GM10248 (cell line): Measurements from ENCODE around the gene PDCD6IP.

Experiments used
- CTCF ChIA-PET: fragments of 300-600 bp; sonication (Branson Sonifier 250); formaldehyde crosslinking; extraction: SDS; loops from one replicate; lab custom pipeline; 2021; ENCODE audit warnings: antibody characterized with exemption; lab: Yijun Ruan, JAX
- POLR2A ChIA-PET: fragments of 350-650 bp; sonication (Branson Sonifier 250); formaldehyde crosslinking; extraction: SDS; loops from one replicate; lab custom pipeline; 2020; ENCODE audit warnings: antibody characterized with exemption; lab: Yijun Ruan, JAX
- DNase-seq: peaks from one replicate; pipeline ENCODE4 v3.0.0; 2012; ENCODE audit errors: extremely low spot score
- TF ChIP-seq, protein P1 (sequence below): IDR thresholded peaks from 2 replicates; pipeline ENCODE4 v1.5.1; 2012; ENCODE audit warnings: mild to moderate bottlenecking, low read depth; ENCODE audit errors: extremely low read depth, missing control alignments, control extremely low read depth

PDCD6IP gene

DNA sequence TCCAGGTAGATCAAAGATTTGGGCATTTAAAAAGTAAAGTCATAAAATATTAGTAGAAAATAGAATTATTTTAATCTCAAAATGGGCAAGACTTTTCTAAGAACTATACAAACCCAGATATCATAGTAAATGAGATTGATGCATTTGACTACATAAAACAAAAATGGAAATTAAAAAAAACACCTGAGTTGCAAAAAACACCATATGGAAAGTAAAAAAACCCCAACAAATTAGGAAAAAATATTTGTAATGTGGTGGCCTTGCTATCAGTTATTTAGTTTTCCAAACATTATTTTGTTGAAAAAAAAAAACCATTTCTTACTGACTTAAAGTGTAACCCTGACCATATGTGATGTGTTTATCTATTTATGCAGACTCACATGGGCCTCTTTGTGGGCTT, 97.2 kb downstream of the PDCD6IP start:
- TF ChIP-seq, protein P1, sequence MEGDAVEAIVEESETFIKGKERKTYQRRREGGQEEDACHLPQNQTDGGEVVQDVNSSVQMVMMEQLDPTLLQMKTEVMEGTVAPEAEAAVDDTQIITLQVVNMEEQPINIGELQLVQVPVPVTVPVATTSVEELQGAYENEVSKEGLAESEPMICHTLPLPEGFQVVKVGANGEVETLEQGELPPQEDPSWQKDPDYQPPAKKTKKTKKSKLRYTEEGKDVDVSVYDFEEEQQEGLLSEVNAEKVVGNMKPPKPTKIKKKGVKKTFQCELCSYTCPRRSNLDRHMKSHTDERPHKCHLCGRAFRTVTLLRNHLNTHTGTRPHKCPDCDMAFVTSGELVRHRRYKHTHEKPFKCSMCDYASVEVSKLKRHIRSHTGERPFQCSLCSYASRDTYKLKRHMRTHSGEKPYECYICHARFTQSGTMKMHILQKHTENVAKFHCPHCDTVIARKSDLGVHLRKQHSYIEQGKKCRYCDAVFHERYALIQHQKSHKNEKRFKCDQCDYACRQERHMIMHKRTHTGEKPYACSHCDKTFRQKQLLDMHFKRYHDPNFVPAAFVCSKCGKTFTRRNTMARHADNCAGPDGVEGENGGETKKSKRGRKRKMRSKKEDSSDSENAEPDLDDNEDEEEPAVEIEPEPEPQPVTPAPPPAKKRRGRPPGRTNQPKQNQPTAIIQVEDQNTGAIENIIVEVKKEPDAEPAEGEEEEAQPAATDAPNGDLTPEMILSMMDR, result no peak
- CTCF ChIA-PET, result interaction anchor here (5.5 kb wide), 1 partner anchor 12 kb away, joined by 26 read pairs; no protein-coding TSS in a partner anchor
- POLR2A ChIA-PET, result no interaction called here
- DNase-seq, result no peak

DNA sequence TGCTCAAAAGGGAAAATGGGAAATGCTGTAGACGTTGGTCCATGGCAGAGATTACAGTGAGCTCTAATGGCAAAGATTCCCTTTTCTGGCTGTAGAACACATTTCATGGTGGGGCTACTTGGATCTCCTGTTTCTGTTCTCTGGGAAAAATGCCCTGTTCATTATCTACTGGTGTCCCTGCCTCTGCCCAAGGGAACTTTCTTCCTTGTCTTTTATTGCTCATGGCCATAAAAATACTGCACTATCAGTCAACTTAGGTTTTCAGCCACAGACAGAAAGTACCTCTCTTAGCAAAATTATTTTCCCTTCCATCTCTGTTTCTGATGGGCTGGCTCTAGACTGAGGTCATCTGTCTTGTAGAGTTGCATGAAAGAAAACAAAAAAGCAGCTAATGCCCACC, 98.9 kb downstream of the PDCD6IP start:
- POLR2A ChIA-PET, result no interaction called here
- CTCF ChIA-PET, result interaction anchor here (1.4 to 5.5 kb wide), 2 partner anchors 14 to 16 kb away, joined by 5 to 26 read pairs; no protein-coding TSS in a partner anchor
- DNase-seq, result no peak
- TF ChIP-seq, protein P1, result no peak

DNA sequence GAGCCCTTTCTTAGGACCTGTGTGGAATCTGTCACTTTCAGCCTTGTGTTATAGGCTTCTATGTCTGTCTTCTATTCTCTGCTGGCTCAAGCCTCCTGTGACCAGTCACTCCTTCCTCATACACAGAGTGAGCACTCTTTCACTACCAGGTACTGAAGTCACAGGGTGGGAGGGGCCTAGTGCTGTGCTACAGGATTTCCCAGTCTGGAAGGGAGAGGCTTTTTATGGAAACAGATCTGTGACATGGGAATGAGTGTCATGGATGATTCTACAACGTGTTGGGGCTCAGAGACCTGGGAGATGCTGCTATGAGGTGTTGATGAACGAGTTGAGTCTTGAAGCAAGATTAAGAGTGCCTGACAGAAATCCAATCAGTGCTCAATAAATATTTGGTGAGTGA, 100.5 kb downstream of the PDCD6IP start:
- ChIA-PET CTCF (interaction anchor here (5.5 kb wide), 1 partner anchor 15 kb away, joined by 26 read pairs; no protein-coding TSS in a partner anchor), POLR2A (no interaction called here)
- TF ChIP-seq, protein P1, result no peak
- no peak for DNase-seq

DNA sequence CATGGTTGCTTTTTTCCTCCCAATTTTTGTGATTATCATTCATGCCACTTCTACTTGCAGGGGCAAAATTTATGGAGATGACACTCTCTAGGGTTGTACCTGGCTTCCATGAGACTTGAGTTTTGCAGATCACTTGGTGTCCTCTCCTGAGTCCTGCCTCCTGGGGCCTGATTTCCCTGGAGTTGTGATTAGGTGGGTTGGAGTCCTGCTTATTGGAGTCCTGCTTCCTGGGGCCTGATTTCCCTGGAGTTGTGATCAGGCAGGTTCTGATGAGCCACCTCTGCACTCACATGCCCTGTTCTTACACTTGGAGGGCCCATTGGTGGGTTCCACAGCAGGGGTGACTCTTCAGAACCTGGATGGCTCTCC, 102.0 kb downstream of the PDCD6IP start:
- ChIA-PET CTCF (interaction anchor here (5.5 kb wide), 1 partner anchor 17 kb away, joined by 26 read pairs; no protein-coding TSS in a partner anchor), POLR2A (no interaction called here)
- TF ChIP-seq, protein P1, result no peak
- DNase-seq, result no peak

DNA sequence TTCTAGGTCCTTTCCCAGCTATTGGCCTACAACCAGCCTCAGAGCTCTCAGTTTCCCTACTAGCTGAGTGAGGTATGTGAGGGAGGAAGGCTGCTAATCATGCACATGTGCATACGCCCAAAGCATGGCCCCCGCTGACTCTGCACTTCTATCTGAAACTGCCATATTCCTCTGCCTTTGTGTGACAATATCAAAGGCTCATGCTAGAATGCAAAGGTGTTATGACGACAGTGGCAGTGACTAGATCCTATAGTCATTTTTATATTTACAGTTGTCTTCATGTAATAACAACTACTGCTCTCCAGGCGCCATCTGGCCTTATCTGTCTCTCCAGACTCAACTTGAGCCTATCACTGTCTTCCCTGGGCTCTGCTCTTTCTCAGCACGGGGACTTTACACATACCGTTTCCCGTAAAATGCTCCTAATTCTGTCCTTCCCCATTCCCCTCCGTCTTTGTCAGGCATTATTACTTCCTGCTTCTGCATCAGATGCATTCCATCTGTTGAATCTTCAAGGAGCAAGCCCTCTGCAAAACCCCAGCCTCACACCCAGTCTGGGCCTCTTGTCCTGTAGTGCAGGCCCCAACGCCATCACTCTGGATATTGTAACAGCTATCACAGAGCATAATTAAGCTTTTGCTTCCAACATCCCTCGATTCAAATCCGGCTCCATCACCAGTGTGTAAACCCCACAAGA, 102.5 kb downstream of the PDCD6IP start:
- TF ChIP-seq, protein P1, result no peak
- POLR2A ChIA-PET, result no interaction called here
- CTCF ChIA-PET, result interaction anchor here (5.5 kb wide), 1 partner anchor 17 kb away, joined by 26 read pairs; no protein-coding TSS in a partner anchor
- no peak for DNase-seq

DNA sequence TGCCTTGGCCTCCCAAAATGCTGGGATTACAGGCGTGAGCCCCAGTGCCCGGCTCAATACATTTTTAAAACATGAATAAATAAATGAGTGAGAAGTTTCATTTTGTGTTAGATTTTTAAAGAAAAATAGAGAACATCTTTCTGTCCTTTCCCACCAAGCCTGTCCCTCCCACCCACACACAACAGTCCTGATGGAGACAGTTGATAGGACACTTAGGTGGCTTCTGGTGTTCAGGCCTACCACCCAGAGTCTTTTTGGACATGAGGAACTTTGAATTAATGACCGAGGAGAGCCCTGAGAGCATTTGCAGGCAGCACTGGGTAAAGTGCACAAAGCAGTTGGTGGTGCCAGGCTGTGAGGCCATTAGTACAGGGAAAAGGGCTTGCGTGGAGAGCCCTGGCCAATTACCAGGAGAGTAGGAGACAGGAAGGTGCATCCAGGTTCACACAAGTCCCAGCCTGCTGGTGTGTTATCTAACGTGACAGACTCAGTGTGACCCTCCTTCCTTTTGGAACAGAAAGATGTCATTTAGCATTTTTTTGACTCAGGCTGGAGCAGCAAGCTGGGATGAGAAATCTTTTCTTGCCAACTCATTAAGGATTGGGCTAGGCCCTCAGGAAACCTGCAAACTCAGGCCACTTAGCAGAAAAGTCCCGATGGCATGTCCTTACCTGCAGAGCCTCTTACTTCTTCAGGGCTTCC, 103.6 kb downstream of the PDCD6IP start:
- TF ChIP-seq, protein P1, result no peak
- ChIA-PET POLR2A (no interaction called here), CTCF (no interaction called here)
- DNase-seq, result no peak
